ENCODE measurements around the gene CNTNAP3B.
"Not testable (repeated sequence)": the region's sequence is repeated elsewhere in the genome, so short reads cannot be mapped to it uniquely, and the experiment has no call there.

- not testable (repeated sequence) for TF ChIP-seq EZH2 (IDR thresholded peaks at IDR 0.05; ENCODE audit: borderline replicate concordance, control insufficient read depth, low read depth, low read length); NFYB (IDR thresholded peaks at IDR 0.05; ENCODE audit: insufficient read depth, low read depth, low read length); CTCF (IDR thresholded peaks at IDR 0.05 in 2 of 3, conservative IDR thresholded peaks at IDR 0.05 in 1 of 3; ENCODE audit: control insufficient read depth in 2 of 3, extremely low read depth in 1 of 3, insufficient read depth in 1 of 3, low read depth in 3 of 3, low read length in 3 of 3); HCFC1 (IDR thresholded peaks at IDR 0.05; ENCODE audit: low read length); USF2 (IDR thresholded peaks at IDR 0.05; ENCODE audit: borderline replicate concordance, low read depth, low read length); USF1 (IDR thresholded peaks at IDR 0.05; ENCODE audit: borderline replicate concordance, extremely low read length, insufficient read depth, low read depth, low read length); IRF3 (IDR thresholded peaks at IDR 0.05); NRF1 (conservative IDR thresholded peaks at IDR 0.05; ENCODE audit: low read depth, low read length)
Measured at GRCh38 chr9:41874557-41874956, 254.7 kb downstream of the CNTNAP3B start.
